GF-D8 (cell line): Measurements from ENCODE around the gene GRIK1.
"Not testable (repeated sequence)": the region's sequence is repeated elsewhere in the genome, so short reads cannot be mapped to it uniquely, and the experiment has no call there.

Experiments used
- DNase-seq: peaks from one replicate; lab custom pipeline; 2025; lab: John Stamatoyannopoulos, UW

Gene GRIK1

DNA sequence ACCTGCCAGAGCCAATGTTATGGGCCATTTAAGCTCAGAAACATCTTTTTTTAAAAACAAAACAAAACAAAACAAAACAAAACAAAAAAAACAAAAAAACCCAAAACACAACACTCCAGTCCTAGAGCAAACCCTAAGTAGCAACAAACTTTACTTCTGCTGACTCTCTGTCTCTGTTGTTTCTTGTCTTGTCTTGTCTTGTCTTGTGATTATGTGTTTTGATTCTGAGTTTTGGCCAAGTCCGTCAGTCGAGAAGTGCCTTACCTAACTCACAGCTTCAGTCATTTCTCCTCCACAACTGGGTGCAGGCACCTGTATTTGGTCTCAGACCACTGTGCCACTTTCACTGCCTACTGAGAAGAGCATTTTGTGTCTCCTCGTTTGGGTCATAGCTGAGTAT lies 333.2 kb downstream of the GRIK1 start:
- no peak for DNase-seq

DNA sequence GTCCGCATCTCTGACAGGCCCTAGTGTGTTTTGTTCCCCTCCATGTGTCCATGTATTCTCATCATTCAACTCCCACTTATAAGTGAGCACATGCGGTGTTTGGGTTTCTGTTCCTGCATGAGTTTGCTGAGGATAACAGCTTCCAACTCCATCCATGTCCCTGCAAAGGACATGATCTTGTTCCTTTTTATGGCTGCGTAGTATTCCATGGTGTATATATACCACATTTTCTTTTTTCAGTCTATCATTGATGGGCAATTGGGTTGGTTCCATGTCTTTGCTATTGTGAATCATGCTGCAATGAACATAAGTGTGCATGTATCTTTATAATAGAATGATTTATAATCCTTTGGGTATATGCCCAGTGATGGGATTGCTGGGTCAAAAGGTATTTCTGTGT lies 334.6 kb downstream of the GRIK1 start:
- DNase-seq, result not testable (repeated sequence)

DNA sequence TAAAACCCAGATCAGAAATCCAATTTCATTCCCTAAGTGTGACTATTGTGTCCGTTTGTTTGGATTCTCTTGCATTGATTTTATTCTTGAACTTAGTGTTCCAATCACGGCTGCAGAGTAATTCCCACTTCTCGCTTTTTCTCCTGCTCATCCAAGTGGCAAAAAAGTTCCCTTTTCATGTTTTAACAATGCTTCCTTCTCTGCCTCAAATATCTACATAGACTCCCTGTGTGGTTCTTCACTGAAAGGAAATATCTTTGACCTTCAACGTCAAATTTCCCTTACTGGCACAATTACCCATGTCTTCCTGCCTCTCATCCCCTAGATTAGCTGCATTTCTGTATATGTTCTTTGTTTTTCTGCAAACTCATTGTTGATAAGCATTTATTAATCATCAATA lies 335.7 kb downstream of the GRIK1 start:
- DNase-seq, result no peak

DNA sequence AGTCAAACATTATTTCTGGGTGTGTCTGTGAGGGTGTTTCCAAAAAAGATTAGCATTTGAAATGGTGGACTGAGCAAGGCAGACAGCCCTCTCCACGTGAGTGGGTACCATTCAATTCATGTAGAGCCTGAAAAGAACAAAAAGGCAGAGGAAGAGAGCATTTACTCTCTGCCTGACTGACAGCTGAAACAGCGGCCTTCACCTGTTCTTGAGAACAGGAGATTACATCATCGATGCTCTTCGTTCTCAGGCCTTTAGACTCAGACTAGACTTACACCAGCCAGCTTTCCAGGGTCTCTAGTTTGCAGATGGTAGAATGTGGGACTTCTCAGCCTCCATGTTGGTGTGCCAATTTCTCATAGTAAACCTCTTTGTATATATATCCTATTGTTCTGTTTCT lies 338.7 kb downstream of the GRIK1 start:
- DNase-seq, result no peak

DNA sequence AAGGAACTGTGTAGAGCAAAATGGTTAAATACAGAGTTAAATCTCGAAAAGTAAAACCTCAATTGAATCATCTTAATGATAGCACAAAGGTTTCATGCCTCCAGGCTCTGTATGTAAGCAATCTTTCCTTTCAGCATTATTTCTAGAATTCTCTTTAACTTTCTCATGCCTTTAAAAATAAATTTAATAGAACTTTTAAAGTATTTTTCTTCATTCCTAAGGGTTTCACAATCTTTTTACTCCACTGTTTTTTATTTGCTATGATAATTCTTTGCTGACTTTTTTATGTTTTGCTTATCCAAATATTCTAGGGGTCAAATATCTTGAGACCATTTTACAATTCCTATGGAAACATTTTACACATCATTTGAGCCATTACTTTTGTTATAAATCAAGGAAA lies 353.1 kb downstream of the GRIK1 start:
- DNase-seq, result no peak

DNA sequence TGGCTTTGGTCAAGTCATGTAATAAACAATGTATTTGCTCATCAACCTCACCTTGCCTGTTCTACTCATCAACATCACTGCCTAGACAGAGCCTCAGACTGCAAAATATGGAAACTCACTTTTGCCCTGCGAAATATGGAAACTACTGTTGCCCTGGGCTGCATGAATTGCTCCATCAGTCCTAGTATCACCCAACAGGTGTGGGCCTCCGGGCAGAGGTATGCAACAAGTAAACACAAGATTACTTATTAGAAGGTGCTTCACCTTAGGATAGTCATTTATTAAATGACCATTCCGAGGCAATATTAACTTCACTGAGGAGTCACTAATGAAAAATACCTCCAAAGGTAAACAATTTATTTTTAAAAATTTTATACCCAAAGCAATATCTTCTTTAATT lies 354.3 kb downstream of the GRIK1 start:
- no peak for DNase-seq

DNA sequence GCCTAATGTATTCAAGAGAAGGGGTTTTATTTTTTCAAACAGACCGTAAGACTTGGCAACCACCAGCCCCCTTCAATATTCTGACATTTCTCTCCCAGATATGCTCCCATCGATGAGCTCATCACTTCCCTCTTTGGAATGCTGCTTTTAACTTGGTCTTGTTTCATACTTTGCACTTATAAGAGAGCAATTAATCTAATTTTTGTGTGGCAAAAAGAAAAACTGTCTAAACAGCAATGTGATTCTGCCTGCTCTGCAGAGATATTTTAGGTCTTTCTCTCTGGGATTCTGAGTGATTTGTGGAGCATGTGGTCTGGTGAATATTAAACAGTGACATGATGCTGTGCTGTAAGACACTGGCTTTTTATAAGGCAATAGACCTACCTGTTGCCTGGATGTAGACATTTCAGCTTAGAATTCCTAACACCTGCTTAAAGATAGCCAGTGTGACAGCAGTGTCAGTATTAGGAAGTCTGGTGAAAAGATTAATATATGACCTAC lies 356.3 kb downstream of the GRIK1 start:
- no peak for DNase-seq

DNA sequence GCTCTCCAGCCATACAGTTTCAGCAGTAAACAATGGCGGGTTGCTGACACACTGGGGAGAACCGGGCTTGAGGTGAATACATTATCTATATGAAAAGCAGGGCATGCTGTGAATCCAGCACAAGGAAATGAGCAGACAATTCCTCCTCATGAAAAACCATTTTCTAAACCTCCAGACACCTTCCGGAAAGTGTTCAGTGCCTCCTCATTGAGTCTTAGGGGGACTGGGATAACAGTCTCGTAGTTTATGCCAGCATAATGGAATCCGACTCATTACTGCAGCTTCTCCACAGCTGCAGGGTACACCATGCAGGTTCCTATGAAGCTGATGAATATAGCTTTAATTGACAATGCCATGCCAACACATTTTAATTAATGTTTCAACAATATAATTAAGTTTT lies 356.9 kb downstream of the GRIK1 start:
- no peak for DNase-seq

DNA sequence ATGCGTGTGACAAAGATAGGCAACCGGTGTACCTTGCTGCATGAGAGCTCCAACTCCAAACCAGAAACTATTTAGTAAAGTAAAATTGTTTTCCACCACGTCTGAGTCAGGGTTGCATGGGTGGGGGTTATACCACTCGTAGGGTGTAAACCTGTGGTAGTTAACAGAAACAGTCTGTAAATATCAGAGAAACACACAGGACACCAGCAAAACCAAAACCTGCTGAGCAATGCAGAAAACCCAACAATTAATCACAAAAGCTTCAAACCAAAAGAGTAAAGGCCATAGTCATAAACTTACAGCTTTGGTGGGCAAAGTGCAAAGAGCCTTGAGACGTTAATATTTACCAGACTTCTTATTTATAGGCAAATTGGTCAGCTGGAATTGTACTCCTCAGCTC lies 358.4 kb downstream of the GRIK1 start:
- no peak for DNase-seq

DNA sequence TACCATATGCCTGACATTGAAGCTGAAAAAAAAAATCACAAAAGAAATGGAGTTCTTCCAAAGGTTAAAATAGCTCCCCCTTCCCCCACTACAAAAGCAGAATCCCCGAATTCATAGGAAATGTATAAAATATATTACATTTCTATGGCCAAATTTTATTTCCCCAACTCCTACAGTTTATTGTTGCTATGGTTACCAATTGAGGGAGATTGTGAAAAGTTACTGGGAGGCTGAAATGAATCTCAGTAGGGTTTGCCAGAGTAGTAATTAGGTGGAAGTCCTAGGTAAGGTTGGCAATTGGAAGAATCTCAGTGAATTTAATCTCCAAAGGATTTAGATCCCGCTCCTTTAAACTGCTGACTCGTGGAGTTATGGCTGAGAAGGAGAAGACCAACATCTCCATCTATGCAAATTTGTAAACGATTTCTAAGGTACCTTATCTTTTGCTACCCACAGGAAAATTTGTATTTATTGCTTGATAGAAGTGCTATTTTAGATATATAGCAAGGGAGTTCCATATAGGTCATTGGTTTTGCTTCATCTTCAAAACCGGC lies 359.0 kb downstream of the GRIK1 start:
- no peak for DNase-seq

DNA sequence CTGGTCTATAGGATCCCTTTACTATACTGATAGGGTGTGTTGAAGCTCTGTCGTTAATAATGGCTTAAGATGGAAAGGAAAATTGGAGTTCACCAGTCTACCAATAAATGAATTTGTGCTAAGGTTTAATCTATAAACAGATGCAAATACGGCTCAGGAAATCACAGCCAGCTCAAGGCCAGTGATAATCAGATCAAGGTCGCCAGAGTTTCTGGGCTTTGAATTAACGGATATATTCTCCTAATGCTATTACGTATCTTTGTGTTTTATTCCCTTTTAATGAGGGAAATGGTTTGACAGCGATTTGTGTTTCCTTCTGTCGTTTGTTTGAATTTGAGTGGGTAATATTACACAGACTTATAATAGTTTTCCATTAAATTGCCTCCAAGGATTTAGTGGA lies 361.5 kb downstream of the GRIK1 start:
- no peak for DNase-seq

DNA sequence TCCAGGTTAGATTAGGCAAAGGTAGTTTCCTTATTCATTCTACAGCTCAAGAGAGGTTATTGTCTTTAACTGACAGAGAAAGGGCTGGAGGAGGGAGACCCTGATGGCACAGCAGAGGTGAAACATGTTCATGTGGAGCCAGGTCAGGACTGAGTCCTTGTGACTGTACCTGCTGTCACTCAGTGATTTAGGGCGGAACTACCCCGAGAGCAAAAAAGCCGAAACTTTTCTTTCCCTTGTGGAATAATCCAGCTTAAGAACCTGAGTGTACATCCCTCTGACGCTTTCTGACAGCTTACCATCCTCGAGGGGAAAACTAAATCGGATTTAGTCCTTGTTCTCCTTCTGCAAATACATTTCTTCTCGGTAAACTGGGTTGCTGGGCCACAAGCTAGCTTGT lies 367.8 kb downstream of the GRIK1 start:
- DNase-seq, result no peak

DNA sequence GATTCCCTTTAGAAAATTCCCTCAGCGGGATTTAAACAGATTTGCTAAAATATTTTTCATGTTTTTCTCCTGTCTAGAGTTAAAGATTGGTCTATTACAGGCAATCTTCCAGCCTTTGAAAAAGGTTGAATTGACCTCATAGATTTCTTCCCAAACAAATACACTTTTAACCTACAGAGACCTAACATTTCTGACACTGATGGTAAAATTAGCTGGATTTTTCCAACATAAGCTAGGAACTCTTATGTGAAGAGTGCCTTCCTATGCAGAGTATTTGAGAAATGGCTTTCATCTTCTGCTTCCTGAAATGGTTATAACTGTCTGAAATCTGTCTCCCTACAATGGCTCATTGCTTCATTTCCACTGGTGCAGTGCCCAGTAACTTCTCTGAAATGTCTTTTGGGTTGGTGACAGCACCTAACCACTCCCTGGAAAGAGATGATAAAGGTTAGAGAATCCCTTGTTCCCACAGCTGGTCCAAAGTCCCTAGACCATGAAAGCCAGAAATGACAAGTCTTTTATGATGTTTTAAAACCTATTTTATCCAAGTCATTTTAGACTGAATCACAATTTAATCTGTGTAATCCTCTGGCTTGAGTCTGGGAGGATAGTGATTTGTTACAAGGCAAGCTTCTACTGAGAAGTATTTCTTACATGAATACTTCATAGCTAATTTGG lies 371.6 kb downstream of the GRIK1 start:
- DNase-seq, result no peak

DNA sequence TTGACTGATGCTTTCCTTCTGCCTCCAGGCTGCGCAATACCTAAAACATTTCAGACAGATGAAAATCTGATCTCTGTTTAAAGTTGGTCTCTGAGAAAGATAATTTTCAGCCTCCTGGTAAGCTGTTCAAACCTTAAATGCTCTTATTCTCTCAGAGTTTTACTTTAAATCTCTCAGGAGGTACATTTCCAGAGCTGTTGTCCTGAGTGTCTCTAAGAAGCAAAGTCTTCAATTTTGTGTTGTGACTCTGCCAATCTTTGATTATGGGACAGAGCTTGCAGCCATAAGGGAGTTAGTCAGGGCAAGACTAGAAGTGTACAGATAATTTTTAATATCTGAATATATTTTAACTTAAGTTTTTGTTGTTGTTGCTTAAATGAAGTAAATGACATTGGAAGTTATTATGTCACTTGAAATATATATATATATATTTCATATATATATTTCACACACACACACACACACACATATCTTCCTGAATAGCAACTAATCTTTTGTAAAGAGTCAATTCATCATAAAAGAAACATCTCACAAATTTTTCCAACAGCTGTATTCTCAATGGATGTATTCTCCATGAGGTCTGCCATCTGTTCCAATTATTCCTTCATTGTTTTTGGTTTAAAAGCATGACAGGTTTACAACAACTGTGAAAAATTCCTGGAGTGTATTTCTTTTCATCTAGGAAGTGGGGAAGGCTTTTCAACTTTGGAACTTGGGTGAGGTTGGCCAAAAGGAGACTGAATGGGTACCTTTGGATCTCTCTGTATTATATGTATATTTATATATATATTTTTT lies 381.7 kb downstream of the GRIK1 start:
- DNase-seq, result no peak

DNA sequence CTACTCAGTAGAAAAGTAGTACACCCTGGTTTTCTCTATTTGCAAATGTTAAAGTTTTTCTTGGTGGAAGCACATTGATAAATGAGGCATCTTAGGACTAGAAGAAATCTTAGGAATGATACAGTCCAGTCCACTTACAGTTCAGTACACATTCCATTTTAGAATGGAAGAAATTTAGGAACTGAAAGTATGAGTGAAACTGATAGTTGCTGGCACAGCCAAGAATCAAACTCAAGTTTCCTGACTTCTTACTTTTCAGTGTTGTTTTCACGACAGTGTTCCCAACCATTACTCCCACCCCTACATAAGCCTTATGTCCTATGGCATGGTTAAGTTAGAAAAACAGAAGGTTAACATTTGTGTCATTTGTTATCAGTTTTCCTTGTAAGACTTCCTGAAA lies 382.6 kb downstream of the GRIK1 start:
- no peak for DNase-seq

DNA sequence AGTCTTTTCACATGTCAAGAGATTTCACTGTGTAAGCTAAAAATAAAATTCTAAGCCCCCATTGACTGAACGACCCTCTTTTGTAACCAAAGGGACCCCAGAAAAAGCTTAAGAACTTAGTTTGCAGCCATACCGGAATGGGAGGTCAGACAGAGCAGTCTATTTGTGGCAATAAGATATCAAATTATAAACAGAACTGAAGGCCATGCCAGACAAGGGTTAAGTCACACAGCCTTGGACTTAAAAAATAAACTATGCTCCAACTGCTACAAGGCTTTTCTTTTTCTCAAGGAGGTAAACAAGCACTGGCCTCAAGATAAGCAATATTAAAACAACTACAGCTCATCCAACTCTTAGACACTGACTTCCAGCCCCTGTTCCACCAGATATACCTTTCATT lies 384.2 kb downstream of the GRIK1 start:
- no peak for DNase-seq

DNA sequence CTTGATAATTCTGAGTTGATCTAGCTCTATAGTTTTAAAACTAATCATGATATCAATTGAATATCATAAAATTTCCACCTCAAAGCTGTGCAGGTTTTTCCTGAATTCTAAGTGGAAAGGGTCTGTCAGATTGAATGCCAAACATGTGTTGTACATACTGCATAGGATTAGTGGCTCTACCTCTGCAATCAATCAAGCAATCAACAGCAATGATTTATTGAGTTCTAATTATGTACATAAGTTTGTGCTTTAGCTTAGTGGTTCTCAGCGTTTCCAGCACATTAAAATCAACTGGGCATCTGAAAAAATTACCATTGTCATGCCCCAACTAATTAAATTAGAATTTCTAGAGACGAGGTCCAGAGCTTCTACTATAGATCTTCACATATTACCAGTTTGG lies 389.6 kb downstream of the GRIK1 start:
- DNase-seq, result no peak

DNA sequence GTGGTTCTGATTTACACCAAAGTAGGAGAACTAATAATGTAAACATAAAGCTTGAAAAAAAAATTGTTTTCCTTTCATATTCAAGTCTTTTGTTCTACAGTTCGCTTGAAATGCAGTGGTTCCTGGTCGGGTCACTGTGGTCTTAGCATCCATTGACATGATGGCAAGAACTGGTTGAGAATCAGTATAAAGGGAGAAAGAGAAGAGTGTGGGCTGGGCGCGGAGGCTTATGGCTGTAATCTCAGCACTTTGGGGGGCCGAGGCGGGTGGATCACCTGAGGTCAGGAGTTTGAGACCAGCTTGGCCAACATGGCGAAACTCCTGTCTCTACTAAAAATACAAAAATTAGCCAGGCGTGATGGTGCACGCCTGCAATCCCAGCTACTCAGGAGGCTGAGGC lies 390.2 kb downstream of the GRIK1 start:
- no peak for DNase-seq

DNA sequence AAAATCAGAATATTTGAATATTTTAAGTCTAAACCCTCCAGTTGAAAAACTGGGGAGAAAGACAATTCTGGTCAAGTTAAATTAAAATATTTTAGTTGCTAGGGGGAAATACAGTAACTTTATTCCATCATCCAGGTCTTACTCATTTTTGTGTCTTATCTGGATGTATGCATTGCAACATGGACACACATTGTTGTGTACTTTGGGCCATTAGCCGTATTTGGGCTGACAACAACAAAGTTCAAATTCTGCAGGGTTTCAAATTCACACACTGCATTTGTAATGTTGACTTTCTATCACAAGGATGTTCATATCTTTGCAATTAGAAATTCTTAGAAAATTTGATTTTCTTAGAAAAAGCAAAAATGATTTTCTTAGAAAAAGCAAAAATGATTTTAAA lies 391.8 kb downstream of the GRIK1 start:
- DNase-seq, result no peak

DNA sequence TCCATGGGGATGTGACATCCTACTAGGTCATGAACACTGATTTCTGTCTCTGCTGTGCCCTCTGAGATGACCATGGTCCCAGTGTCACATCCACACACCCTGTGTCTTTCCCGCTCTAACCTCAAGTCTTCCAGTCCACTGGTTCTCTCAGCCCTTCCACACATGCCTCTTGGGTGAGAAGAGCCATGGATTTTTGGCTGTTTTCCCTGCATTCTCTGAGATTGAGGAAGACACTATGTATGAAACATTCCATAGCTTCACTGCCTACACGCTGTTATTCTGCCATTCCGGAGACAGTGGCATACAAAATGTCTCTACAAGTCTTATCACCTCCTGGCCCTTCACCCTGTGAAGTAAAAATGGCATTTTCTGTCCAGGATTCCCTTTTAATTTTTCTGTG lies 393.7 kb downstream of the GRIK1 start:
- DNase-seq, result no peak

DNA sequence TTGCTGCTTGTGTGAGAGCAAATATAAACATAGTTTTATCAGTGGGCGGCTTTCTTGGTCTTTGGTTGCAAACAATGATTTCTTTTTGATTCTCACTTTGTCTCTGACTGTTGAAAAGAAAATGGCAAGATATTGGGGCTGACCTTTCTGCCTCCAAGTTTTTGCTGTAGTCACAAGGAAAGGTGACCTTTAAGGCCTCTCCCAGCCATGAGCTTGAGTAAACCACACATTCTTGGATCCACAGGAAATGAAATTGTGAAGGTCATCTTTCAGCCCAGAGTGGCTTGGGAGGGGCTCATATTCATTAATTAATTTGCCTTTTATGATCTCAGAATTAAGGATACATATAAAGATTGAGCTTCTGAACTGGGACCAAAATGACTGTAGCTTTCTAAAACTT lies 399.5 kb downstream of the GRIK1 start:
- DNase-seq, result no peak

DNA sequence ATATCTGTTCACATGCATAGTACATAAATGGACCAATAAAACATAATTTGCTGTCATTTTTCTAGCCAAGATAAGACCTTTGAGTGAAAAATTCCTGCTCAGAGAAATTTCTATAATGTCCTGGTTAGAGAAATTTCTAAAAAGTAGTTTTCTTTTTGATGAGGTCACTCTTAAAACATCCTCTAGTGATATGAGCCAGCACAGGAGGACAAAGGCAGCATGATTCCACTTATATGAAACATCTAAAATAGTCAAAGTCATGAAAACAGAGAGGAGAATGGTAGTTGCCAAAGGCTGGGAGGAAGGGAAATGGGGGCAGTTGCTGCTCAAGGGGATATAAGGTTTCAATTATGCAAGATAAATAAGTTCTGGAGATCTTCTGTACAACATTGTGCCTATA lies 401.7 kb downstream of the GRIK1 start:
- DNase-seq, result no peak

DNA sequence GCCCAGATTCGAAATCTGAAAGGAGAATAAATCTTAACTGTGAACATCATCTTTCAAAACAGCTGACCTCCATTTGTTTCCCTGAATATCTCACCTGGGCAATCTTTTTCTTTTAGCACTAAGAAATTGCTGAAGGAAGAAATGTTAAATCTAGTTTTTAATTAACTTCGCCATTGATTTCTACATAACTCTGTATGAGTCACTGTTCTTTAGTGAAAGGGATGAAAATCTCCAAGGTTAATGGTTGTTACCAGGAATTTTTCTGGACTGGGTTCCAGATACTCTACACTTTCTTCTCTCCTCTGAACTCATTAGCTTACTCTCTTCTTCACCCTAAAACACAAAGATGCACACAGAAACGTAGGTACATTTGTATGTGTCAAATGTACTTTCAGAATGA lies 405.3 kb downstream of the GRIK1 start:
- DNase-seq, result no peak
